Measurements from ENCODE around the gene KIAA1191.
A peak's percentile ranks its signal among the peaks of the same experiment; 100 is the strongest.

Gene KIAA1191

DNA sequence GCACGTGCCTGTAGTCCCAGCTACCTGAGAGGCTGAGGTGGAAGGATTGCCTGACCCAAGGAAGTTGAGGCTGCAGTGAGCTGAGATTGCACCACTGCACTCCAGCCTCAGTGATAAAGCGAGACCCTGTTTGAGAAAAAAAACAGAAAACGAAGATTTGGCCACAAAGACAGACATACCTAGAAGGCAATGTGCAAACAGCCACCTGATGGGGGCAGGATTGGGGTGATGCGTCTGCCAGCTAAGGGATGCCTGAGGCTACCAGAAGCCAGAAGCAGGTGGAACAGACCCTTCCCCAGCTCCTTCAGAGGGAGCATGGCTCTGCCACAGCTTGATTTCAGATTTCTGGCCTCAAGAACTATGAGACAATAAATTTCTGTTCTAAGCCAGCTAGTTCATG, 29.9 kb upstream of the KIAA1191 start:
- H3K9me2 ChIP-seq (replicated peaks; ENCODE audit: low read depth, low read length): no peaks in the 10 kb centered on the region
- no peaks in the 10 kb centered on the region for H3F3A ChIP-seq (ENCODE audit: low read depth)
- H3K9ac ChIP-seq (ENCODE audit: low read depth, low read length, poor library complexity, severe bottlenecking): no peak overlapping the region
- H3K4me3 ChIP-seq (ENCODE audit: low read length, poor library complexity, severe bottlenecking): no peak overlapping the region
- peaks cover 27% of the 10 kb centered on the region for H3K79me2 ChIP-seq (ENCODE audit: insufficient read depth, low read length)
- no peaks in the 10 kb centered on the region for H3K9me3 ChIP-seq (ENCODE audit: insufficient read depth, low read depth, low read length)
- H3K36me3 ChIP-seq (ENCODE audit: insufficient read depth, low read length): no peaks in the 10 kb centered on the region
- no peaks in the 10 kb centered on the region for H3K27me3 ChIP-seq (ENCODE audit: insufficient read depth, low read length, poor library complexity, severe bottlenecking)
- H4K20me1 ChIP-seq (ENCODE audit: insufficient read depth, low read length, poor library complexity, severe bottlenecking): no peaks in the 10 kb centered on the region
- no peak for TF ChIP-seq EZH2phosphoT487 (IDR thresholded peaks at IDR 0.05; ENCODE audit: borderline replicate concordance)
- TF ChIP-seq, protein P1, sequence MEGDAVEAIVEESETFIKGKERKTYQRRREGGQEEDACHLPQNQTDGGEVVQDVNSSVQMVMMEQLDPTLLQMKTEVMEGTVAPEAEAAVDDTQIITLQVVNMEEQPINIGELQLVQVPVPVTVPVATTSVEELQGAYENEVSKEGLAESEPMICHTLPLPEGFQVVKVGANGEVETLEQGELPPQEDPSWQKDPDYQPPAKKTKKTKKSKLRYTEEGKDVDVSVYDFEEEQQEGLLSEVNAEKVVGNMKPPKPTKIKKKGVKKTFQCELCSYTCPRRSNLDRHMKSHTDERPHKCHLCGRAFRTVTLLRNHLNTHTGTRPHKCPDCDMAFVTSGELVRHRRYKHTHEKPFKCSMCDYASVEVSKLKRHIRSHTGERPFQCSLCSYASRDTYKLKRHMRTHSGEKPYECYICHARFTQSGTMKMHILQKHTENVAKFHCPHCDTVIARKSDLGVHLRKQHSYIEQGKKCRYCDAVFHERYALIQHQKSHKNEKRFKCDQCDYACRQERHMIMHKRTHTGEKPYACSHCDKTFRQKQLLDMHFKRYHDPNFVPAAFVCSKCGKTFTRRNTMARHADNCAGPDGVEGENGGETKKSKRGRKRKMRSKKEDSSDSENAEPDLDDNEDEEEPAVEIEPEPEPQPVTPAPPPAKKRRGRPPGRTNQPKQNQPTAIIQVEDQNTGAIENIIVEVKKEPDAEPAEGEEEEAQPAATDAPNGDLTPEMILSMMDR (conservative IDR thresholded peaks at IDR 0.05; ENCODE audit: low read length): no peak
- H2AFZ ChIP-seq (ENCODE audit: low read length): no peak overlapping the region
- peaks cover 3% of the 10 kb centered on the region for H3K4me1 ChIP-seq (ENCODE audit: insufficient read depth, low read length, poor library complexity, severe bottlenecking)
- H3K4me2 ChIP-seq (ENCODE audit: low read depth, low read length, poor library complexity, severe bottlenecking): no peak overlapping the region

GRCh38 chr5:176389135-176390123, 27.9 kb upstream of the KIAA1191 start:
- TF ChIP-seq EZH2phosphoT487 (IDR thresholded peaks at IDR 0.05; ENCODE audit: borderline replicate concordance): no peak
- TF ChIP-seq, protein P1 (conservative IDR thresholded peaks at IDR 0.05; ENCODE audit: low read length): no peak
- Histone ChIP-seq H3K4me1 (ENCODE audit: insufficient read depth, low read length, poor library complexity, severe bottlenecking) (peaks cover 6% of the 10 kb centered on the region), H3K4me3 (ENCODE audit: low read length, poor library complexity, severe bottlenecking) (peak overlapping the region; percentile 96), H3K4me2 (ENCODE audit: low read depth, low read length, poor library complexity, severe bottlenecking) (peak overlapping the region; percentile 76), H3K9ac (ENCODE audit: low read depth, low read length, poor library complexity, severe bottlenecking) (peak overlapping the region; percentile 87), H3K36me3 (ENCODE audit: insufficient read depth, low read length) (peaks cover 4% of the 10 kb centered on the region; the same call in 1 of the 2 replicates), H3F3A (ENCODE audit: low read depth) (no peaks in the 10 kb centered on the region), H2AFZ (ENCODE audit: low read length) (peak overlapping the region; percentile 67; the same call in 1 of the 2 replicates), H3K9me2 (replicated peaks; ENCODE audit: low read depth, low read length) (no peaks in the 10 kb centered on the region), H3K27me3 (ENCODE audit: insufficient read depth, low read length, poor library complexity, severe bottlenecking) (no peaks in the 10 kb centered on the region), H3K9me3 (ENCODE audit: insufficient read depth, low read depth, low read length) (no peaks in the 10 kb centered on the region), H4K20me1 (ENCODE audit: insufficient read depth, low read length, poor library complexity, severe bottlenecking) (no peaks in the 10 kb centered on the region), H3K79me2 (ENCODE audit: insufficient read depth, low read length) (peaks cover 37% of the 10 kb centered on the region)

- peak within 1 kb of the TSS; percentile 88 for H3K4me2 ChIP-seq (ENCODE audit: low read depth, low read length, poor library complexity, severe bottlenecking)
- H3K9me2 ChIP-seq (replicated peaks; ENCODE audit: low read depth, low read length): no peaks in the 10 kb centered on the region
- H3K36me3 ChIP-seq (ENCODE audit: insufficient read depth, low read length): peaks cover 4% of the 10 kb centered on the region; the same call in 1 of the 2 replicates
- no peaks in the 10 kb centered on the region for H3K27me3 ChIP-seq (ENCODE audit: insufficient read depth, low read length, poor library complexity, severe bottlenecking)
- no peaks in the 10 kb centered on the region for H3F3A ChIP-seq (ENCODE audit: low read depth)
- H3K4me3 ChIP-seq (ENCODE audit: low read length, poor library complexity, severe bottlenecking): peak within 1 kb of the TSS; percentile 96
- H4K20me1 ChIP-seq (ENCODE audit: insufficient read depth, low read length, poor library complexity, severe bottlenecking): no peaks in the 10 kb centered on the region
- H3K9me3 ChIP-seq (ENCODE audit: insufficient read depth, low read depth, low read length): no peaks in the 10 kb centered on the region
- peak within 1 kb of the TSS; percentile 96 for H2AFZ ChIP-seq (ENCODE audit: low read length)
- no peak for TF ChIP-seq EZH2phosphoT487 (IDR thresholded peaks at IDR 0.05; ENCODE audit: borderline replicate concordance)
- TF ChIP-seq, protein P1 (conservative IDR thresholded peaks at IDR 0.05; ENCODE audit: low read length): no peak
- H3K9ac ChIP-seq (ENCODE audit: low read depth, low read length, poor library complexity, severe bottlenecking): peak within 1 kb of the TSS; percentile 87
- peaks cover 6% of the 10 kb centered on the region for H3K4me1 ChIP-seq (ENCODE audit: insufficient read depth, low read length, poor library complexity, severe bottlenecking)
- peaks cover 37% of the 10 kb centered on the region for H3K79me2 ChIP-seq (ENCODE audit: insufficient read depth, low read length)
Observed at GRCh38 chr5:176388444-176389134, 27.0 kb upstream of the KIAA1191 start, which contains the start of the genes HIGD2A and NOP16. TSS of gene HIGD2A (plus strand) at chr5:176388751. CDS start at chr5:176388820, 69 bp downstream. TSS of gene NOP16 (minus strand) at chr5:176388598. CDS start at chr5:176388539, 59 bp downstream.

All from Loucy (cell line).